GM10266 (cell line): Measurements from ENCODE around the gene ABCA8.

ENCODE experiments used
- DNase-seq: peaks from one replicate; pipeline ENCODE4 v3.0.0; 2012; ENCODE audit errors: extremely low spot score
- TF ChIP-seq, protein P1 (sequence below): IDR thresholded peaks from 2 replicates; pipeline ENCODE4 v1.5.1; 2012; ENCODE audit warnings: mild to moderate bottlenecking, low read depth; ENCODE audit not compliant: control insufficient read depth, insufficient read depth; ENCODE audit errors: missing control alignments

ABCA8 gene

DNA sequence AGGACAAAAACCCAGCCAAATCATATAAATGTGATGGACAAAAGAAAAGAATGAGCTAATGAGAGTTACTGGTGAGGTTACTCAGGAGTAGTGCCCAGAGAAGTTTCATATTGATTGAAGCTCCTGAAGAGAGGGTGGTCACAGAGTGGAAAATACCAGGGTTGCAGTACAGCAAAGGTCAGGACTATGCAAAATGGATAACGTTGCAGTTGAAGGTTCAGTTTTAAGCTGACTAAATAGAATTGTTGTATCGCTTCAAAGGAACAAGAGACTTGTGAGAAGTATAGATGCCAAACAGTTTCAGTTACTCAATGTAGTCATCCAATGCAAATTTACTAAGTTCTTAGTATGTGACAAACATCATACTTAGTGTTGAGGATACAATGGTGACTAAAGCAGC, 47.1 kb downstream of the ABCA8 start:
- TF ChIP-seq, protein P1, sequence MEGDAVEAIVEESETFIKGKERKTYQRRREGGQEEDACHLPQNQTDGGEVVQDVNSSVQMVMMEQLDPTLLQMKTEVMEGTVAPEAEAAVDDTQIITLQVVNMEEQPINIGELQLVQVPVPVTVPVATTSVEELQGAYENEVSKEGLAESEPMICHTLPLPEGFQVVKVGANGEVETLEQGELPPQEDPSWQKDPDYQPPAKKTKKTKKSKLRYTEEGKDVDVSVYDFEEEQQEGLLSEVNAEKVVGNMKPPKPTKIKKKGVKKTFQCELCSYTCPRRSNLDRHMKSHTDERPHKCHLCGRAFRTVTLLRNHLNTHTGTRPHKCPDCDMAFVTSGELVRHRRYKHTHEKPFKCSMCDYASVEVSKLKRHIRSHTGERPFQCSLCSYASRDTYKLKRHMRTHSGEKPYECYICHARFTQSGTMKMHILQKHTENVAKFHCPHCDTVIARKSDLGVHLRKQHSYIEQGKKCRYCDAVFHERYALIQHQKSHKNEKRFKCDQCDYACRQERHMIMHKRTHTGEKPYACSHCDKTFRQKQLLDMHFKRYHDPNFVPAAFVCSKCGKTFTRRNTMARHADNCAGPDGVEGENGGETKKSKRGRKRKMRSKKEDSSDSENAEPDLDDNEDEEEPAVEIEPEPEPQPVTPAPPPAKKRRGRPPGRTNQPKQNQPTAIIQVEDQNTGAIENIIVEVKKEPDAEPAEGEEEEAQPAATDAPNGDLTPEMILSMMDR = no peak
- DNase-seq = no peak

DNA sequence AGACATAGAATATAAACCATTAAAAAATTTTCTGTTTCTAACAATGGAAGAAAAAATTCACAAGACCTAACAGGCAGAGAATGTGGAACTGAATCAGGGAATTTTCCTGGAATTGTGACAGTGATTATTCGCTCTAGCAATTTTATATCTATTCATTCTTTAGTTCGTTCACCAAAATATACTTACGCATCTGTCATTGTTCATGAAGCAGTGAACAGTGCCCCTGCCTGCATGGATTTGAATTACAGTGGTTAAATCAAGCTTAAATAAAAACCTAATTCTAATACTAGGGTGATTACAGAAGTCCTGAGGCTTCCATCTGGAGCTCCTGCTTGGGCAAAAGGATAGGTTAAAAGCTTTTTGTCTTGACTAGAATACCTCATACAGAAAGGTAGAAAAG, 48.6 kb downstream of the ABCA8 start:
- no peak for DNase-seq
- TF ChIP-seq, protein P1 = no peak

DNA sequence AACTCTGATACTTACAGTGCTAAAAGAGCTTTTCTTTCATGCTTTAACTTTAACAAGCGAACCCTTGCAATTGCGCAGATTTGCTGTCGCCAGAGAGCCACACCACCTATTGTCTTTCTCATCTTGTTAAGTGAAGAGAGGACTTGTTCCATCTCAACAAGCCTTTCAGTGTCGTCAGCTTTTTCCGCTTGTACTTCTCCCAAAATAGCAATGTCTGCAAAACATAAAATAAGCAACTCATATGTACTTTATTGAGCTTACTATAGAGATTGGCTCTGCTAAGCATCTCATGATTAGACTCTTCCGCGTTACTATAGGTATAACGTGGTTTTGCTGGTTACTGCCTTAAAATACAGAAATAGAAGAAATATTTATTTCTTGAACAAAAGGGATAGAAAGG, 51.9 kb downstream of the ABCA8 start:
- TF ChIP-seq, protein P1 = no peak
- DNase-seq = no peak

DNA sequence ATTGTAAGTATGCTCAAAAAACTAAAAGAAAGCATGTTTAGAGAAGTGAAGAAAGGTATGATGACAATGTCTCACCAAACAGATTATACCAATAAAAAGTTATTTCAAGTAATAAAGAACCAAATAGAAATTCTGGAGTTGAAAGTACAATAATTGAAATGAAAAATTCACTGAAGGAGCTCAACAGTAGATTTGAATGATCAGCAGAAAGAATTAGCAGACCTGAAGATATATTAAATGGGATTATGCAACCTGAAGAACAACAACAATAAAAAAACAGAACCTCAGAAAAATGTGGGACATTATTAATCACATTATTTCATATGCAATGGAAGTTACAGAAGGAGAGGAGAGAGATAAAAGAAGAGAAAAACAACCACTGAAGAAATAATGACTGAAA, 57.6 kb downstream of the ABCA8 start:
- no peak for DNase-seq
- TF ChIP-seq, protein P1 = no peak

DNA sequence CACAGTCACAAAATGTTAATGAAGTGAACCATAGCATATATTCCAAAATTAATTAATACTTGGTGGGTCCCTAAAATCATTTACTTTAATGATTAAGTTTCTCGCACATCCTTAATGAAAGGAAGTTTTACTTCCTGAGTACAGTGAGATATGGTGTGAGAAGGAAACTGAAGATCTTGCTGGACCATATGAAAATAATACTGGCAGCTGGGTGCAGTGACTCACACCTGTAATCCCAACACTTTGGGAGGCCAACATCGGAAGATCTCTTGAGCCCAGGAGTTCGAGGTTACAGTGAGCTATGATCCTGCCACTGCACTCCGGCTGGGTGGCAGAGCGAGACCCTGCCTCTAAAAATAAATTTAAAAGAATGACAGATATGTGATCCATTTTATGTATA, 62.5 kb downstream of the ABCA8 start:
- TF ChIP-seq, protein P1 = no peak
- DNase-seq = no peak

DNA sequence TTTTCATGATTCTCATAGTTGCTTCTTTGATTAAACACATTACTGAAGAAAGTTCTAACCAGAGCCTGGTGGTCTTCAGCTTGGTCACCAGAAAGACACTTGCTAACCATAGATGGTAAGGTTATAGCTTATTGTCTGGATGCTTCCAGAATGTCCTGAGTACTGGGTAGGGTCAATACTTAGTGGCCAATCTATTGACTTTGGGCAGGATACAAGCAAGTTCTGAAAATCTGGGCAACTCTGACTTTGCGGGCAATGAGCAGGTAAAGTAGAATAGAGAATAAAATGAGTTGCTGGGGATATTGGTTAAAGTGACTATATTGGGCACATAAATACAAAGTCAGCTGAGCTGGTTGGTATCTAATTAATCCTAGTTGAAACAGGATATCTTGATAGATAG, 63.0 kb downstream of the ABCA8 start:
- TF ChIP-seq, protein P1 = no peak
- DNase-seq = no peak

- no peak for DNase-seq
- TF ChIP-seq, protein P1 = no peak
Measured at GRCh38 chr17:68886401-68886800, 68.8 kb downstream of the ABCA8 start.
